Measurements from ENCODE around the gene RNF2. TPM values are rescaled to one million over a fixed set of nuclear protein-coding genes. Genes with fewer than 3 reads are reported as not detected.

The RNF2 gene
- total RNA-seq, 1 experiment from 2014 or later, result 75.3 TPM

GRCh38 chr1:185014941-185015340 lies 30.4 kb upstream of the RNF2 start:
- no peak overlapping the region for H4K8ac ChIP-seq (replicated peaks; ENCODE audit: insufficient read length, low read depth, low read length)
- H3K27ac ChIP-seq (ENCODE audit: insufficient read length, low read depth, low read length), result no peak overlapping the region
- no peak overlapping the region for H3K4me2 ChIP-seq (ENCODE audit: insufficient read depth, insufficient read length, low read length)
- H3K14ac ChIP-seq (ENCODE audit: insufficient read depth, low read length), result no peak overlapping the region
- no peaks in the 10 kb centered on the region for H3K9me3 ChIP-seq (ENCODE audit: control insufficient read depth, low read depth, low read length)
- no peak overlapping the region for H3K9ac ChIP-seq (ENCODE audit: extremely low read depth, insufficient read length, low read length)
- no peaks in the 10 kb centered on the region for H4K20me1 ChIP-seq (ENCODE audit: control insufficient read depth, insufficient read depth, insufficient read length)
- peaks cover 3% of the 10 kb centered on the region in 2 experiments; a peak in 1 of 4 replicates for H3K4me1 Mint-ChIP-seq
- H4K91ac ChIP-seq (ENCODE audit: insufficient read length, low read depth, low read length), result no peak overlapping the region
- no peak overlapping the region for H2BK120ac ChIP-seq (ENCODE audit: low read depth, low read length, poor library complexity, severe bottlenecking)
- H3K79me1 ChIP-seq (ENCODE audit: insufficient read depth, low read depth, low read length, poor library complexity, severe bottlenecking), result no peaks in the 10 kb centered on the region
- H3K36me3 Mint-ChIP-seq (ENCODE audit: insufficient read depth in 1 of 3, low read depth in 3 of 3), result no peaks in the 10 kb centered on the region
- no peaks in the 10 kb centered on the region for H3K27me3 ChIP-seq (ENCODE audit: insufficient read depth, low read length)
- TF ChIP-seq CTCF (conservative IDR thresholded peaks at IDR 0.05), result no peak
- H3K9me3 Mint-ChIP-seq, result no peaks in the 10 kb centered on the region
- H2BK12ac ChIP-seq (ENCODE audit: insufficient read length, low read depth, low read length), result no peak overlapping the region
- H3K4me1 ChIP-seq (ENCODE audit: insufficient read depth, low read length), result no peaks in the 10 kb centered on the region
- no CpG with 5 or more reads among the region's 3 CpGs for WGBS (ENCODE audit: extremely low coverage, insufficient read length, low lambda C conversion rate)
- no peak overlapping the region for H2BK5ac ChIP-seq (ENCODE audit: insufficient read length, low read length)
- no peak overlapping the region for H2AFZ ChIP-seq (ENCODE audit: low read length)
- no peak for DNase-seq
- H3K56ac ChIP-seq (ENCODE audit: insufficient read length, low read depth, low read length), result no peak overlapping the region
- no peak overlapping the region for H3T11ph ChIP-seq (ENCODE audit: low read length)
- no peak overlapping the region for H2BK15ac ChIP-seq (ENCODE audit: low read depth, low read length)
- H3K27me3 Mint-ChIP-seq (ENCODE audit: low read depth), result no peaks in the 10 kb centered on the region
- H3K23me2 ChIP-seq (ENCODE audit: insufficient read length, low read depth, low read length, poor library complexity, severe bottlenecking), result no peaks in the 10 kb centered on the region
- H3K4me3 Mint-ChIP-seq, result no peak overlapping the region
- no peak overlapping the region for H2AK5ac ChIP-seq (ENCODE audit: insufficient read length, low read length)
- H2BK20ac ChIP-seq (ENCODE audit: low read depth, low read length, poor library complexity, severe bottlenecking), result no peak overlapping the region
- no peak overlapping the region for H4K5ac ChIP-seq (ENCODE audit: insufficient read length, low read depth, low read length)
- H3K79me2 ChIP-seq (ENCODE audit: insufficient read depth, low read length), result no peaks in the 10 kb centered on the region
- no peak overlapping the region for H3K27ac Mint-ChIP-seq
- no peak overlapping the region for H3K23ac ChIP-seq (ENCODE audit: insufficient read length, low read depth, low read length)
- H3K4ac ChIP-seq (ENCODE audit: low read depth, low read length), result no peak overlapping the region
- no peak overlapping the region for H3K18ac ChIP-seq (ENCODE audit: insufficient read length, low read depth, low read length)
